ENCODE results near the gene ARFGAP2.

Gene ARFGAP2

GRCh38 chr11:47147250-47147649, 29.4 kb downstream of the ARFGAP2 start:
- no peak for DNase-seq

- no peak for DNase-seq
Measured at GRCh38 chr11:47144541-47144940, 32.1 kb downstream of the ARFGAP2 start.

- DNase-seq, result no peak
Measured at GRCh38 chr11:47143322-47143721, 33.4 kb downstream of the ARFGAP2 start.

- no peak for DNase-seq
Measured at GRCh38 chr11:47139878-47140277, 36.8 kb downstream of the ARFGAP2 start.

- no peak for DNase-seq
Measured at GRCh38 chr11:47137476-47137875, 39.2 kb downstream of the ARFGAP2 start.

GRCh38 chr11:47136921-47137320, 39.8 kb downstream of the ARFGAP2 start:
- DNase-seq, result no peak

GRCh38 chr11:47136327-47136726, 40.4 kb downstream of the ARFGAP2 start:
- no peak for DNase-seq

GRCh38 chr11:47132981-47133380, 43.7 kb downstream of the ARFGAP2 start:
- no peak for DNase-seq

GRCh38 chr11:47132490-47132889, 44.2 kb downstream of the ARFGAP2 start:
- DNase-seq, result no peak

- DNase-seq, result no peak
Measured at GRCh38 chr11:47131136-47131535, 45.5 kb downstream of the ARFGAP2 start.

GRCh38 chr11:47130543-47130942, 46.1 kb downstream of the ARFGAP2 start:
- DNase-seq, result no peak

GRCh38 chr11:47127213-47127612, 49.5 kb downstream of the ARFGAP2 start:
- no peak for DNase-seq

GRCh38 chr11:47125083-47125482, 51.6 kb downstream of the ARFGAP2 start:
- DNase-seq, result no peak

GRCh38 chr11:47124675-47125074, 52.0 kb downstream of the ARFGAP2 start:
- no peak for DNase-seq

- DNase-seq, result no peak
Measured at GRCh38 chr11:47123094-47123493, 53.6 kb downstream of the ARFGAP2 start.

GRCh38 chr11:47121731-47122130, 54.9 kb downstream of the ARFGAP2 start:
- DNase-seq, result no peak

GRCh38 chr11:47121056-47121455, 55.6 kb downstream of the ARFGAP2 start:
- no peak for DNase-seq

- DNase-seq, result peak; percentile 12
Measured at GRCh38 chr11:47118958-47119688, 57.6 kb downstream of the ARFGAP2 start.
